Activated naive CD8-positive, alpha-beta T cell (primary cell): ENCODE data around the gene RAB33B.
"Not testable (repeated sequence)": the region's sequence is repeated elsewhere in the genome, so short reads cannot be mapped to it uniquely, and the experiment has no call there.

Experiments
- H3K27ac Mint-ChIP-seq: one replicate; pipeline ENCODE4 v1.8.0; 2021; ENCODE audit warnings: mixed read lengths
- H3K27me3 Mint-ChIP-seq: one replicate; pipeline ENCODE4 v1.8.0; 2021; ENCODE audit warnings: mixed read lengths
- H3K36me3 Mint-ChIP-seq: one replicate; pipeline ENCODE4 v1.8.0; 2021; ENCODE audit warnings: mixed read lengths
- H3K4me1 Mint-ChIP-seq: one replicate; pipeline ENCODE4 v1.8.0; 2021; ENCODE audit warnings: low read depth, mixed read lengths
- H3K4me3 Mint-ChIP-seq: one replicate; pipeline ENCODE4 v1.8.0; 2021; ENCODE audit warnings: mild to moderate bottlenecking, mixed read lengths
- H3K9me3 Mint-ChIP-seq: one replicate; pipeline ENCODE4 v1.8.0; 2021; ENCODE audit warnings: low read depth, mixed read lengths

RAB33B gene

GRCh38 chr4:139453371-139454110 is 380 bp upstream of the RAB33B start:
- H3K27ac Mint-ChIP-seq = peak overlapping the region; percentile 98
- peak overlapping the region; percentile 95 for H3K4me3 Mint-ChIP-seq
- peaks cover 58% of the 10 kb centered on the region for H3K4me1 Mint-ChIP-seq
- no peaks in the 10 kb centered on the region for H3K27me3 Mint-ChIP-seq
- no peaks in the 10 kb centered on the region for H3K9me3 Mint-ChIP-seq
- H3K36me3 Mint-ChIP-seq = no peaks in the 10 kb centered on the region

DNA sequence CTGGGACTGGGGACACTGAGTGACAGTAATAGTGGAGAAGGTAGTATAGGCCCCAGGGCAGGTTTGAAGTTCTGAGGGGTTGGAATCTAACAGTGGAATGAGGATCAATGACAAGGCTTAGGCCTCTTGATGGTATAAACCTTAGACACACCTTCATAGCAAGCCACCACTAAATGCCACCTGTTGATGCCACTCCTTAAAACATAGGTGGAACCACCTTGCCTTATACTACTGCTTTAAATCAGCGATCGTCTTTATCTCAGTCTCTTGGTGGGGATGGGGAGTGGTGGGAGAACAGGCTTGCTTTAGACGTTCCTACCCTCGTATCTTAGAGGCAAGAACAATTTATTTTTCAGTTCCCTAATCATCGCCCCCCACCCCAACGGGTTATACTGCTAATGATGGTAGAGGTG is 1.2 kb downstream of the RAB33B start:
- no peak overlapping the region for H3K27ac Mint-ChIP-seq
- H3K4me3 Mint-ChIP-seq = peak overlapping the region; percentile 95
- no peaks in the 10 kb centered on the region for H3K36me3 Mint-ChIP-seq
- H3K27me3 Mint-ChIP-seq = no peaks in the 10 kb centered on the region
- no peaks in the 10 kb centered on the region for H3K9me3 Mint-ChIP-seq
- H3K4me1 Mint-ChIP-seq = peaks cover 72% of the 10 kb centered on the region

DNA sequence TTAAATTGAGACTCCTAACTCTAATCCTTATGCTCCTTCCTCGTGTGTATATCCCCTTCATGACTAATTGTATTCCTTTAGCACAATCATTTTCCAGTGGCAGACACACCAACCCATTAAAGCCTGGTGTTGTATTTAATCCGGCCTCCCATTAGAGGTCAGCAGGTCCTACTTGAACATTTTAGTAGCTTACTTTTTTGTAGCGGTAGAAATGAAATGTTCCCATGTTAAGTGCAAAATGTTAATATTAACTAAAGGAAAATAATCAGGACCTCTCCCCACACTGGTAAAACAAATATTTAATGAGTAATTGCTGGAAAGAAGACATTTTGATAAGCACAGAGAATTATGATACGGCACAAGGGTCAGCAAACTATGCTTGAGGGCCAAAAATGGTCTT is 3.4 kb downstream of the RAB33B start:
- Mint-ChIP-seq H3K4me1 (peaks cover 70% of the 10 kb centered on the region), H3K27me3 (no peaks in the 10 kb centered on the region), H3K27ac (no peak overlapping the region), H3K4me3 (no peak overlapping the region), H3K36me3 (no peaks in the 10 kb centered on the region), H3K9me3 (no peaks in the 10 kb centered on the region)

DNA sequence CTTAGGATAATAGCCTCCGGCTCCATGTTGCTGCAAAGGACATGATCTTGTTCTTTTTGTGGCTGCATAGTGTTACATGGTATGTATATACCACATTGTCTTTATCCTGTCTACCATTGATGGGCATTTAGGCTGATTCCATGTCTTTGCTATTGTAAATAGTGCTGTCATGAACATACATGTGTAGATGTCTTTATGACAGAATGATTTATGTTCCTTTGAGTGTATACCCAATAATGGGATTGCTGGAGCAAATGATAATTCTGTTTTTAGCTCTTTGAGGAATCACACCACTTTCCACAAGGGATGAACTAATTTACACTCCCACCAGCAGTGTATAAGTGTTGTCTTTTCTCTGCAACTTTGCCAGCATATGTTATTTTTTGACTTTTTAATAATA is 4.6 kb downstream of the RAB33B start:
- H3K27ac Mint-ChIP-seq = no peak overlapping the region
- peaks cover 63% of the 10 kb centered on the region for H3K4me1 Mint-ChIP-seq
- H3K9me3 Mint-ChIP-seq = no peaks in the 10 kb centered on the region

GRCh38 chr4:139458999-139459398 is 5.1 kb downstream of the RAB33B start:
- H3K4me1 Mint-ChIP-seq = peaks cover 64% of the 10 kb centered on the region
- H3K9me3 Mint-ChIP-seq = no peaks in the 10 kb centered on the region
- H3K27ac Mint-ChIP-seq = no peak overlapping the region
- no peaks in the 10 kb centered on the region for H3K27me3 Mint-ChIP-seq
- H3K36me3 Mint-ChIP-seq = peaks cover 3% of the 10 kb centered on the region
- H3K4me3 Mint-ChIP-seq = no peak overlapping the region

More for the DNA sequence above, 4.6 kb downstream of the RAB33B start:
- H3K4me3 Mint-ChIP-seq = no peak overlapping the region
- peaks cover 1% of the 10 kb centered on the region for H3K36me3 Mint-ChIP-seq
- no peaks in the 10 kb centered on the region for H3K27me3 Mint-ChIP-seq

- Mint-ChIP-seq H3K27ac (no peak overlapping the region), H3K4me1 (peaks cover 53% of the 10 kb centered on the region), H3K36me3 (peaks cover 3% of the 10 kb centered on the region), H3K27me3 (no peaks in the 10 kb centered on the region), H3K9me3 (no peaks in the 10 kb centered on the region), H3K4me3 (no peak overlapping the region)
Measured at GRCh38 chr4:139460565-139460964, 6.6 kb downstream of the RAB33B start.

DNA sequence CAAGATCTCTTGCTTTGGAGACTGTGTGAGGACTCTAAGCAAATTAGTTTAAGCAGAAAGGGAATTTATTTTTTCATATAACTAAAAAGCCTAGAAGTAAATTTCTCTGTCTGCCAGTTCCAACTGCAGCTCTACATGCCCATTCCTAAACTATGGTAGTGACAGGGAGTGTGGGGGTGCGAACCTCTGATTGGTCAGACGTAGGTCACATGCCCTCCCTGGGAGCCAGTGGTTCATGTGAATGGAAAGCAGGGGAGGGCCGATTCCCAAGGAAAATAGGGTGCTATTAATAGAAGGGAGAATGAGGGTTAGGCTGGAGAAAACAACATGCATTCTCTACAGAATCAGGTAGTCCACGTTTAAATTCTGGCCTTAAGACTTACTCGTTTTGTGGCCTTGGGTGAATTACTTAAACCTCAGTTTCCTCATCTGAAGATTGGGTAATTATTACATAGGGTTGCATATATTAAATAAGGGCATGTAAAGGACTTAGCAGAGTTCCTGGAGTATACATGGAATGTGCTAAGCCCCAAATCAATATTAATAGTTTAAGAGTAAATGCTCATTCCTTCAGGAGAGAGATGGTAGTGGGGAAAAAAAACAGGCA is 7.2 kb downstream of the RAB33B start:
- Mint-ChIP-seq H3K4me3 (no peak overlapping the region), H3K9me3 (no peaks in the 10 kb centered on the region), H3K27ac (no peak overlapping the region), H3K4me1 (peaks cover 48% of the 10 kb centered on the region), H3K27me3 (no peaks in the 10 kb centered on the region), H3K36me3 (peaks cover 3% of the 10 kb centered on the region)

- Mint-ChIP-seq H3K4me1 (peaks cover 21% of the 10 kb centered on the region), H3K36me3 (peaks cover 14% of the 10 kb centered on the region)
- H3K27ac Mint-ChIP-seq, H3K27me3 Mint-ChIP-seq, H3K9me3 Mint-ChIP-seq, H3K4me3 Mint-ChIP-seq: not testable (repeated sequence)
Measured at GRCh38 chr4:139464512-139464911, 10.6 kb downstream of the RAB33B start.

DNA sequence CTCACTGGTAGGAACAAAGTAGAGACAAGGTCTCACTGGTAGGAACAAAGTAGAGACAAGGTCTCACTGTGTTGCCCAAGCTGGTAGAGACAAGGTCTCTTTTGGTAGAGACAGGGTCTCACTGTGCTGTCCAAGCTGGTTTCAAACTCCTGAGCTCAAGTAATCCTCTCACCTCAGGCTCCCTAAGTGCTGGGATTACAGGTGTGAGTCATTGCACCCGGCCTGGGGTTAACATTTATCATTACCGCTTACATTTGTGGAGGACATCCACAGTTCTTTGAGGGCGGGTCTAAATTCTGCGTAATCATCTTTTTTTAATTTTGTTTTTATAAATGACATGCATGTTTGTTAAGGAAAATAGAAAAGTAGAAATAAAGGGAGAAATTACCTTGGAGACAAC is 12.0 kb downstream of the RAB33B start:
- peaks cover 19% of the 10 kb centered on the region for H3K36me3 Mint-ChIP-seq

DNA sequence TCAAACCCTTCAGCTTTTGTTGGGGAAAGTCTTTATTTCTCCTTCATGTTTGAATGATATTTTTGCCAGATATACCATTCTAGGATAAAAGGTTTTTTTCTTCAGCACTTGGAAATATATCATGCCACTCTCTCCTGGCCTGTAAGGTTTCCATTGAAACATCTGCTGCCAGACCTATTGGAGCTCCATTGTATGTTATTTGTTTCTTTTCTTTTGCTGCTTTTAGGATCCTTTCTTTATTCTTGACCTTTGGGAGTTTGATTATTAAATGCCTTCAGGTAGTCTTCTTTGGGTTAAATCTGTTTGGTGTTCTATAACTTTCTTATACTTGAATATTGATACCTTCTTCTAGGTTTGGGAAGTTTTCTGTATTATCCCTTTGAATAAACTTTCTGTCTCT is 14.8 kb downstream of the RAB33B start:
- not testable (repeated sequence) for H3K27ac Mint-ChIP-seq, H3K27me3 Mint-ChIP-seq, H3K4me3 Mint-ChIP-seq
- peaks cover 16% of the 10 kb centered on the region for H3K9me3 Mint-ChIP-seq
- H3K4me1 Mint-ChIP-seq = peaks cover 11% of the 10 kb centered on the region
- peaks cover 34% of the 10 kb centered on the region for H3K36me3 Mint-ChIP-seq

More for the DNA sequence above, 12.0 kb downstream of the RAB33B start:
- Mint-ChIP-seq H3K27ac (no peak overlapping the region), H3K4me3 (no peak overlapping the region), H3K4me1 (peaks cover 16% of the 10 kb centered on the region), H3K27me3 (no peaks in the 10 kb centered on the region), H3K9me3 (peaks cover 8% of the 10 kb centered on the region)

DNA sequence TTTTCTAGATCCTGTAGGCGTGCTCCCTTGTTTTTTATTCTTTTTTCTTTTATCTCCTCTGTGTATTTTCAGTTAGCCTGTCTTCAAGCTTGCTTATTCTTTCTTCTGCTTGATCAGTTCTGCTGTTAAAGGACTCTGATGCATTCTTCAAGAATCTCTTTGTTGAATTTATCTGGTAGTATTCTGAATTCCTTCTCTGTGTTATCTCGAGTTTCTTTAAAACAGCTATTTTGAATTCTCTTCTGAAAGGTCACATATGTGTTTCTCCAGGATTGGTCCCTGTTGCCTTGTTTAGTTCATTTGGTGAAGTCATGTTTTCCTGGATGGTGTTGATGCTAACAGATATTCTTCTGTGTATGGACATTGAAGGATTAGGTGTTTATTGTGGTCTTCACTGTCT is 15.3 kb downstream of the RAB33B start:
- H3K4me1 Mint-ChIP-seq = peaks cover 11% of the 10 kb centered on the region
- H3K9me3 Mint-ChIP-seq = peaks cover 16% of the 10 kb centered on the region
- no peaks in the 10 kb centered on the region for H3K27me3 Mint-ChIP-seq
- peaks cover 34% of the 10 kb centered on the region for H3K36me3 Mint-ChIP-seq
- no peak overlapping the region for H3K27ac Mint-ChIP-seq
- no peak overlapping the region for H3K4me3 Mint-ChIP-seq

GRCh38 chr4:139469869-139470268 is 15.9 kb downstream of the RAB33B start:
- Mint-ChIP-seq H3K9me3 (peaks cover 16% of the 10 kb centered on the region), H3K36me3 (peaks cover 34% of the 10 kb centered on the region), H3K27me3 (no peaks in the 10 kb centered on the region), H3K4me1 (peaks cover 11% of the 10 kb centered on the region), H3K4me3 (no peak overlapping the region), H3K27ac (peak overlapping the region; percentile 42)

DNA sequence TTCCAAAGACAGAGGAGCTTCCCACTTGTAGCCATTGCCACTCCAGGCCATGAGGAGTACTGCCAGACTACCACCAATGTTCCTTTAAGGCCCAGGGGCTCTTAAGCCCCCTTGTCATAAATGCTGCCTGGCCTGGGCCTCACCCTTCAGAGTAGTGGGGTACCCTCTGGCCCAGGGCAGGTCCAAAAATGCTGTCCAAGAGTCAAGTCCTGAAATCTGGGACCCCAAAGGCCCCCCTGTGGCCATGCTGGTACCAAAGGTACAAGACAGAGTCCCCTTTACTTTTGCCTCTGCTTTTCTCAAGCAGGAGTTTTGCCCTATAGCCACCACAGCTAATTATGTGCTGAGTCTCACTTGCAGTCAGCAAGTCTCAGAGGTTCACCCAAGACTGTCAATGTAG is 16.4 kb downstream of the RAB33B start:
- peaks cover 34% of the 10 kb centered on the region for H3K36me3 Mint-ChIP-seq
- peaks cover 16% of the 10 kb centered on the region for H3K9me3 Mint-ChIP-seq
- H3K4me1 Mint-ChIP-seq = peaks cover 9% of the 10 kb centered on the region
- no peaks in the 10 kb centered on the region for H3K27me3 Mint-ChIP-seq
- no peak overlapping the region for H3K27ac Mint-ChIP-seq
- no peak overlapping the region for H3K4me3 Mint-ChIP-seq

DNA sequence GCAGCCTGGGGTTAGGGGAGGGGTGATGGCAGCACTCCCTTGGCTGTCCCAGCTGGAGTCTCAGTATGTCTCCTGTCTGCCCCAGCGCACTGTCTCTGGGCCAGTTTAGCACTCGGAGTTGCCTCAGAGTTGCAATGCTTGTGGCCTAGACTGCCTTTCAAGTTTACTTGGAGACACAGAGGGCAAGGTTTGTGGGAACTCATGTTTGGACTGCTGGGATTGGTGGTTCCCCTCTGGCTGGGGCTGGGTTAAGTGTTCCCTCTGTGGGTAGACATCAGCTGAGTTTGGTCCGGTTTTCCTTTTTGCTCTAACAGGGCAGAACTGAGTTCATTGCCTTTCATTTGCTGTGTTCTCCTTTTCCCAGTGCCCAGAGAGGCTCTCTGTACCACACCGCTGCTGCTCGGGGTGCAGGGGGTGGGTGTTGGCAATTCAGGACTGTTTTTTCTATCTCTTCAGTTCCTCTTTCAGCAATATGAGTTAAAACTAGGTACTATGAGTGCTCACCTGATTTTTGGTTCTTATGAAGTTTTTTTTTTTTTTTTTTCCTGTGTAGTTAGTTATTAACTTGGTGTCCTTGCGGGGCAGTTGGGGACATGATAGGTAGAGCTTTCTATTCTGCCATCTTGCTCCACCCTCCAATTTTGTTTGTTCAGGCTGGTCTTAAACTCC is 17.2 kb downstream of the RAB33B start:
- H3K4me1 Mint-ChIP-seq = peaks cover 8% of the 10 kb centered on the region

GRCh38 chr4:139472852-139473251 is 18.9 kb downstream of the RAB33B start:
- no peaks in the 10 kb centered on the region for H3K27me3 Mint-ChIP-seq
- peaks cover 16% of the 10 kb centered on the region for H3K9me3 Mint-ChIP-seq
- peaks cover 8% of the 10 kb centered on the region for H3K4me1 Mint-ChIP-seq
- no peak overlapping the region for H3K27ac Mint-ChIP-seq
- no peak overlapping the region for H3K4me3 Mint-ChIP-seq
- H3K36me3 Mint-ChIP-seq = peaks cover 34% of the 10 kb centered on the region

More for the DNA sequence above, 17.2 kb downstream of the RAB33B start:
- H3K9me3 Mint-ChIP-seq = peaks cover 16% of the 10 kb centered on the region
- H3K27me3 Mint-ChIP-seq = no peaks in the 10 kb centered on the region
- no peak overlapping the region for H3K27ac Mint-ChIP-seq
- peaks cover 34% of the 10 kb centered on the region for H3K36me3 Mint-ChIP-seq
- no peak overlapping the region for H3K4me3 Mint-ChIP-seq
